ENCODE results near the gene EP300.
"Not testable (repeated sequence)": the region's sequence is repeated elsewhere in the genome, so short reads cannot be mapped to it uniquely, and the experiment has no call there.

The EP300 gene

DNA sequence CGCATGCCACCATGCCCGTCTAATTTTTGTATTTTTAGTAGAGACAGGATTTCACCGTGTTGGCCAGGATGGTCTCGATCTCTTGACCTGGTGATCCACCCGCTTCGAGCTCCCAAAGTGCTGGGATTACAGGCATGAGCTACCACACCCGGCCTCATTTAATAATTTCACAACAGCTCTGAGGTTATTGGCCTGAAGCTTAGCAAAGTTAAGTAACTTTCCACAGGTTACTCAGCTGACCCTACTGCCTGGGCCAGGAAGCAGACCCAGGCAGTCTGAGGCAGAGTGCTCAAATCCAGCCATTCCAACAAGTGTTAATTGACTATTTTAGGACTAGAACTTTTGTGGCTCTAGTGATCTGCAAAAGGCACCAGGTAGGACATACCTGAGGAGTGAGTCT is 60.5 kb downstream of the EP300 start:
- DNase-seq (ENCODE audit: low read depth), result no peak

GRCh38 chr22:41157083-41157482 is 64.7 kb downstream of the EP300 start:
- DNase-seq (ENCODE audit: low read depth), result no peak

GRCh38 chr22:41169157-41169556 is 76.8 kb downstream of the EP300 start:
- no peak for DNase-seq (ENCODE audit: low read depth)

DNA sequence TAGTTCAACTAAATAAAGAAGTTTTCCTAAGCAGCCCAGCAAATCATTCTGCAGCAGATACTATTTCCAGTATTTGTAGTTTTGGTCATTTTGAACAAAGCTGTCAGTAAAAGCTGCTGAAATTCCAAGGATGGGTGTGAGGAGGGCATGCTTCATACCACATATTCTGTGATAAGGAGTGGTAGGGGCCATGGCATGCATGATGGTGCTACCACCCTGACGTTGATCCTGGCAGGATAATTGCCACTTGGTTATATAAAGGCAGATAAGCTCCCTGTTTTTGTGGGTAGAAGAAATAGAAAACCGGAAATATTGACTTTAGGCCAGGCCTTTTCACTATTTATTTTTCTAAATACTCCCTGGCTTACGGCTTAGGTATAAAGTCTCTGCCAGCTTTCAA is 79.6 kb downstream of the EP300 start:
- no peak for DNase-seq (ENCODE audit: low read depth)

- DNase-seq (ENCODE audit: low read depth), result no peak
Measured at GRCh38 chr22:41175546-41175945, 83.2 kb downstream of the EP300 start.

DNA sequence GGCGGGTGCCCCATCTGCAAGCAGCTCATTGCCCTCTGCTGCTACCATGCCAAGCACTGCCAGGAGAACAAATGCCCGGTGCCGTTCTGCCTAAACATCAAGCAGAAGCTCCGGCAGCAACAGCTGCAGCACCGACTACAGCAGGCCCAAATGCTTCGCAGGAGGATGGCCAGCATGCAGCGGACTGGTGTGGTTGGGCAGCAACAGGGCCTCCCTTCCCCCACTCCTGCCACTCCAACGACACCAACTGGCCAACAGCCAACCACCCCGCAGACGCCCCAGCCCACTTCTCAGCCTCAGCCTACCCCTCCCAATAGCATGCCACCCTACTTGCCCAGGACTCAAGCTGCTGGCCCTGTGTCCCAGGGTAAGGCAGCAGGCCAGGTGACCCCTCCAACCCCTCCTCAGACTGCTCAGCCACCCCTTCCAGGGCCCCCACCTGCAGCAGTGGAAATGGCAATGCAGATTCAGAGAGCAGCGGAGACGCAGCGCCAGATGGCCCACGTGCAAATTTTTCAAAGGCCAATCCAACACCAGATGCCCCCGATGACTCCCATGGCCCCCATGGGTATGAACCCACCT is 84.7 kb downstream of the EP300 start:
- DNase-seq (ENCODE audit: low read depth), result no peak

DNA sequence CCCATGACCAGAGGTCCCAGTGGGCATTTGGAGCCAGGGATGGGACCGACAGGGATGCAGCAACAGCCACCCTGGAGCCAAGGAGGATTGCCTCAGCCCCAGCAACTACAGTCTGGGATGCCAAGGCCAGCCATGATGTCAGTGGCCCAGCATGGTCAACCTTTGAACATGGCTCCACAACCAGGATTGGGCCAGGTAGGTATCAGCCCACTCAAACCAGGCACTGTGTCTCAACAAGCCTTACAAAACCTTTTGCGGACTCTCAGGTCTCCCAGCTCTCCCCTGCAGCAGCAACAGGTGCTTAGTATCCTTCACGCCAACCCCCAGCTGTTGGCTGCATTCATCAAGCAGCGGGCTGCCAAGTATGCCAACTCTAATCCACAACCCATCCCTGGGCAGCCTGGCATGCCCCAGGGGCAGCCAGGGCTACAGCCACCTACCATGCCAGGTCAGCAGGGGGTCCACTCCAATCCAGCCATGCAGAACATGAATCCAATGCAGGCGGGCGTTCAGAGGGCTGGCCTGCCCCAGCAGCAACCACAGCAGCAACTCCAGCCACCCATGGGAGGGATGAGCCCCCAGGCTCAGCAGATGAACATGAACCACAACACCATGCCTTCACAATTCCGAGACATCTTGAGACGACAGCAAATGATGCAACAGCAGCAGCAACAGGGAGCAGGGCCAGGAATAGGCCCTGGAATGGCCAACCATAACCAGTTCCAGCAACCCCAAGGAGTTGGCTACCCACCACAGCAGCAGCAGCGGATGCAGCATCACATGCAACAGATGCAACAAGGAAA is 85.4 kb downstream of the EP300 start:
- no peak for DNase-seq (ENCODE audit: low read depth)

GRCh38 chr22:41178425-41178975 is 86.1 kb downstream of the EP300 start:
- DNase-seq (ENCODE audit: low read depth), result no peak

GRCh38 chr22:41180362-41180761 is 88.0 kb downstream of the EP300 start:
- not testable (repeated sequence) for DNase-seq (ENCODE audit: low read depth)

DNA sequence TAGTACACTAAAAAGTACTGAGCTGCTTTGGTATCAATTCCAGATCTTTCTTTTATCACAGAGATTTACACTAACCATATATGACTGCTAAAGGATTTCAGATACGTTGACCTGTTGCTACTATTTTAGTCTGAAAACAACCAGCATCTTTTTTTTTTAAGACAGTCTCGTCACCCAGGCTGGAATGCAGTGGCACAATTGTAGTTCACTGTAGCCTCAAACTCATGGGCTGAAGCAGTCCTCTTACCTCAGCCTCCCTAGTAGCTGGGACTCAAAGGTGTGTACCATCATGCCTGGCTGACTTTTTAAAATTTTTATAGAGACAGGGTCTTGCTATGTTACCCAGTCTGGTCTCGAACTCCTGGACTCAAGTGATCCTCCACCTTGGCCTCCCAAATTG is 88.5 kb downstream of the EP300 start:
- DNase-seq (ENCODE audit: low read depth), result no peak

DNA sequence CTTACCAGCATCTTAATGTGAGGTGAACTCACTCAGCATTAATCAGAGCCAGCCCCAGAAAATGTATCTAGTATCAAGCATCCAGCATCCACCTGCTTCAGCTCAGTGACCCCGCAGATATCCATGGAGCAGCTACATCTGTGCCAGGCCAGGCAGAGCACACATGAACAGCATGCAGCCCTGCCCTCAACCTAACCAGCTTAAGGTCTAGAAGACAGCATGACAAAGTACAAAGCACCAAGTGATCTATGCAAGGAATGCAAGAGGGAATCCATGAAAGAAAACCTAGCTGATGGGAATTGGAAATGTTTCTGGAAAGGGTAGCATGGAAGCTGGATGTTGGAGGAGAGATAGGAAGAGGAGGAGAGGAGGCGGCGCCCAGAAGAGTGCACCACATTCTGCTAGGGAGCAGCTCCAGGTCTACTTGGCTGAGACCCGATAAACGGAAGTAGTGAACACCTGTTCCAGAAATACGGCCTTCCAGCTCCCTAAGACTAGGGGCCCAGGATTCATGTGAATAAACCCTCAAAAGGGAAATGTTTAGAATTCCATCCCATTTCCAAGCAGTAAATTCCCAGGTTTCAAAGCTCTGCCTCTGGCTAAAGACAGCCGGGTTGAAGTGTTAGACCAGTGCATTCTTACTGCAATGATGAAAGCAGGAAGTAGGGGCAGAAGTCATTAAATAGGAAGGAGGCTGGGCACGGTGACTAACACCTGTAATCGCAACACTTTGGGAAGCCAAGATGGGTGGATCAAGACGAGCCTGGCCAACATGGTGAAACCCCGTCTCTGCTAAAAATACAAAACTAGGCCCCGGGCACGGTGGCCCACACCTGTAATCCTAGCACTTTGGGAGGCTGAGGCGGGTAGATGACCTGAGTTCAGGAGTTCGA is 89.2 kb downstream of the EP300 start:
- DNase-seq (ENCODE audit: low read depth), result no peak

DNA sequence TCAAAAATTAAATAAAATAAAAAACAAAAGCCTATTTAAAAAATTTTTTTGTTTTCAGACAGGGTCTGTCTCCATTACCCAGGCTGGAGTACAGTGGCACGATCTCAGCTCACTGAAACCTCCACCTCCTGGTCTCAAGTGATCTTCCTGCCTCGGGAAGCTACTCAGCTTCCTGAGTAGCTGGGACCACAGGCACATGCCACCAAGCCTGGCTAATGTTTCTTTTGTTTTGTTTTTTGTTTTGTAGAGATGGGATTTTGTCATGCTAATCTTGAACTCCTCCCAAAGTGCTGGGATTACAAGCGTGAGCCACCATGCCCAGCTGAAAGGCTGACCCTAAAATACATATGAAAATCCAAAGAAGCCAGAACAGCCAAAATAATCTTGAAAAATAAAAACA is 92.3 kb downstream of the EP300 start:
- no peak for DNase-seq (ENCODE audit: low read depth)

- no peak for DNase-seq (ENCODE audit: low read depth)
Measured at GRCh38 chr22:41191467-41191866, 99.1 kb downstream of the EP300 start.

DNA sequence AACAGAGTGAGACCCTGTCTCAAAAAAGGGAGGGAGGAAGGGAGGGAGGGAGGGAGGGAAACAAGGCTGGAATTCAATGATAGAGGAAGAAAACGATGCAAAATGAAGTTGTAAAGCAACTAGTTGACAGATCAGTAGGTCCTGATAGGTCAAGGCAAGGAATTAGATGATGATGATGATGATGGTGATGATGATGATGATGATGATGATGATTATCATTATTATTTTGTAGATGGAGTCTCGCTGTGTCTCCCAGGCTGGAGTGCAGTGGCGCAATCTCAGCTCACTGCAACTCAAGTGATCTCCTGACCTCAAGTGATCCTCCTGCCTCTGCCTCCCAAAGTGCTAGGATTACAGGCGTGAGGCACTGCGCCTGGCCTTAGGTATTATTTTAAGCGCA is 101.4 kb downstream of the EP300 start:
- no peak for DNase-seq (ENCODE audit: low read depth)

DNA sequence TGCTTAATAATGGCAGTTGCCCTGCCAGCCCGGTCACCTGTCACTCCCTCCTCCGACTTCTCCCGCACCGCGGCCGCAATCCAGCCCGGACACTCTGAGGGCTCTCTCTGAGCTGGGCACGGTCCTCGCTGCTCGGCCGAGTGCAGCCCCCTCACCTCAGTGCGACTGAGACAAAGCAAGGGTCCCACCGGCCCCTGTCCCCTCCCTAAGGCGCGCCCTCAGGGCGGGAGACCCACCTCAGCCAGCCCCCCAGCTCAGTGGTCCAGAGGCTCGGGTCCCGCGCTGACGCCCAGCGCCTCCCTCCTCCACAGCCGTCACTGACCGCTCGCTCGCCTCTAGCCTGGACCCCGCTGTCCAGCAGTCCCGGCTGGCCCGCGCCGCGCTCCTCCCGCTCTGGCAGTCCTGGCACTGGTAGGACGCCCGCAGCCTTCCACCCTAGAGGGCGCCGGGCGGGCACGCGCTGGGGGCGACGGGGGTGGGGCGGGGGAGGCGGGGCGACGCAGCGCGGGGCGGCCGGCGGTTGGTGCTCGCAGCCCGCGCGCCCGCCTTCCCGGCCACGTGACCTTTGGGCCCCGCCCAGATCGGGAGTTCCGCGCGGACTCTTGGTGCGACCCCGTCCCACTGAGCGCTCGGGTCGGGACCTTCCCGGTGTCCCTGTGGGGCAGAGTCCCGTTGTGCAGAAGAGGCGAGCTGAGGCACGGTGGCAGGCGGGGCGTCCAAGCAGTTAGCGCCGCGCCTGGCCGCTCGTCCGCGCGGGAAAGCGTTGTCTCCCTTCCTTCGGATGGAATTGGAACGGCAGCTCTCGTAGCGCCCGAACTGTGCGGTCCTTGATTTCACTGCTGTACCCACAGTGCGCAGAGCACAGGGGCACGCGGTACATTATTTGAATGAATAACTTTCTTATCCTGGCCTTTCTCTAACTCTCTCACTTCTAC is 104.9 kb downstream of the EP300 start:
- peak; percentile 50 for DNase-seq (ENCODE audit: low read depth)

GRCh38 chr22:41198027-41198580 is 105.7 kb downstream of the EP300 start:
- DNase-seq (ENCODE audit: low read depth), result no peak

DNA sequence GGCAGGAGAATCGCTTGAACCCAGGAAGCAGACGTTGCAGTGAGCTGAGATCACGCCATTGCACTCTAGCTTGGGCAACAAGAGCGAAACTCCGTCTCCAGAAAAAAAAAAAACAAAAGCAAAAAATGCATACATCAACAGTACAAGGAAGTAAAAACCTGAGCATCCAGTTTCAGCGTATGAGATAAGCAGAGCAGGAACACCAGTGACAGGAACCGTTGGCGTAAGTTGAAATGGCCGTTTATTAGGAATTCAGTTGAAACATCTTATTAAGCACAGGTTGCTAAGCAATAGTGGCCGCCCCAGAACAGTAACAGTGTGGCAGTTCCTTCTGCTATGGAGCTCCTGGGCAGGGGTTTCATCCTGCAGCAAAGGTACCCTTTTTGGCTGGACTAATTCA is 108.7 kb downstream of the EP300 start:
- no peak for DNase-seq (ENCODE audit: low read depth)

DNA sequence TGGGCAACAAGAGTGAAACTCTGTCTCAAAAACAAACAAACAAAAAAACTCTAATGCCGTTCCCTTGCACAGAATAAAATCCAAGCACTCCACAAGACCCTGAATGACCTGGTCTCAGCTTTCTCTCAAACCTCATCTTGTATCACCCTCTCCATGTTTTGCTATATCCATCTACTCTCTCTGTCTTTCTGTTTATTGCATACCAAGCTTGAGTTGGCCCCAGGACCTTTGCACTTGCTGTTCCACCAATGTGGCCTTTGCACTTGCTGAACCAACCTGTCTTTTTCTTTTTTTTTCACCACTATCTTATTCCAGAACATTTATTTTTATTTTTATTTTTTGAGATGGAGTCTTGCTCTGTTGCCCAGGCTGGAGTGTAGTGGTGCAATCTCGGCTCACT is 110.7 kb downstream of the EP300 start:
- DNase-seq (ENCODE audit: low read depth), result no peak

DNA sequence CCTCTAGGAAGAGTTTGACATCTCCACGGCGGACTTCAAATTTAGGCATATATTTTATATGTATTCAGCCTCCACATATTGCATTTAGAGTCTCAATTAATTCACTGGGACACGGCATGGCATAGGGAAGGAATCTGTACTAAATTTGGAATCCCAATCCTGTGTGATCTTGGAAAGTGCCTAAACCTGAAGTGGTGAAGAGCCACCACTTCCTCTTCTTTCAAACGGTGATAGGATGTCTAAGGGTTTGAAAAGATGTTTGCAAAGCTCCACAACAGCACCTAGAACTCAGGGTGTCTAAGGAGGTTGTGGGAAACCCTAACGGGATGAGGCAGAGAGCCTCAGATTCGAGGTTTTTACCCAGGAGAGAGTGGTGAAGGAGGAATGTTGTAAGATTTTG is 111.7 kb downstream of the EP300 start:
- no peak for DNase-seq (ENCODE audit: low read depth)

- DNase-seq (ENCODE audit: low read depth), result peak; percentile 81
Measured at GRCh38 chr22:41204992-41205900, 112.9 kb downstream of the EP300 start, which contains the start of gene L3MBTL2. Gene L3MBTL2, plus strand, starts transcription at chr22:41205312. Its CDS starts 51 bp downstream, at chr22:41205363.
